Heart left ventricle (tissue), 13 donors: ENCODE measurements around the gene BCL2.

ENCODE experiments used
- POLR2A ChIP-seq, 2 donors: fragments of 450-650 bp; IDR thresholded peaks; one replicate each; pipeline ENCODE4 v1.6.1; 2017; ENCODE audit warnings: antibody characterized with exemption in 2 of 2, mild to moderate bottlenecking in 2 of 2, moderate library complexity in 2 of 2
- TF ChIP-seq, protein P1 (sequence below), 12 donors: fragments of 200-600 bp; sonication (generic) in 4 of 12; IDR thresholded peaks; one replicate each; pipeline versions ENCODE4 v1.5.0 to v1.8.0; 2018 to 2022; ENCODE audit warnings: antibody characterized with exemption in 12 of 12, mild to moderate bottlenecking in 5 of 12
- donor health status: ischemic (EF 13 %, LVEDD 7.1; RV severe dilation, severe dysfunction).
- donor health status: DM: no; HTN: yes; CAD: no.
- donor health status: DM: no; HTN: no; CAD: no.
- donor health status: ischemic (EF 25% LVEDD 6.9; RV normal size, moderate dysfunction).
- donor health status: ischemic (EF 25% LVEDD 5.7; RV mildly dilated, moderate dysfunction).
- donor health status: ischemic (EF 35%, LVEDD 5.7; RV mildly dilated, moderate dysfunction).
- donor health status: nonischemic (EF 11% LVEDD 7.7; RV severe dilation, severe dysfunction).
- donor health status: DM: yes; HTN: yes; CAD: no.
- donor health status: PGD.
- donor health status: ischemic (EF 29% LVEDD 5.4; RV normal size, mild dysfunction).
- donor health status: nonischemic (EF 23%, LVEDD 6.1; RV moderate dilation, normal function).

DNA sequence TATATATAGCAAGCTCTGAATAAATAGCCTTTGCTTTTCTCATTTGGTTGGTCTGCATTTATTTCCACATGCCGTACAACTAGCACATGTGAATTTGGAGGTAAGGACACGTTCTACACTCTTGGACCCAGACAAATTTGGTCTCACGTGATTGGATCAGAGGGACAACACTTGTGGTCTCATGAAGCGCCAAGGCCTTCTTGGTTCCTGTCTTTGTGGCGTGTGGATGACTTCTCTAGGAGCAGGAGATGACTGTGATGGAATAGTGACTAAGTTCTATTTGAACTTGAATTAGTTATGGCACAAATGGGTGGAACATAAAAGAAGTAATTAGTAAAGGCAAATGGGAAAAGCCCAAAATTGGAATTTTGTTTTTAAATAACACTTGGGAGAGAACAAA, 206.9 kb downstream of the BCL2 start:
- TF ChIP-seq, protein P1, sequence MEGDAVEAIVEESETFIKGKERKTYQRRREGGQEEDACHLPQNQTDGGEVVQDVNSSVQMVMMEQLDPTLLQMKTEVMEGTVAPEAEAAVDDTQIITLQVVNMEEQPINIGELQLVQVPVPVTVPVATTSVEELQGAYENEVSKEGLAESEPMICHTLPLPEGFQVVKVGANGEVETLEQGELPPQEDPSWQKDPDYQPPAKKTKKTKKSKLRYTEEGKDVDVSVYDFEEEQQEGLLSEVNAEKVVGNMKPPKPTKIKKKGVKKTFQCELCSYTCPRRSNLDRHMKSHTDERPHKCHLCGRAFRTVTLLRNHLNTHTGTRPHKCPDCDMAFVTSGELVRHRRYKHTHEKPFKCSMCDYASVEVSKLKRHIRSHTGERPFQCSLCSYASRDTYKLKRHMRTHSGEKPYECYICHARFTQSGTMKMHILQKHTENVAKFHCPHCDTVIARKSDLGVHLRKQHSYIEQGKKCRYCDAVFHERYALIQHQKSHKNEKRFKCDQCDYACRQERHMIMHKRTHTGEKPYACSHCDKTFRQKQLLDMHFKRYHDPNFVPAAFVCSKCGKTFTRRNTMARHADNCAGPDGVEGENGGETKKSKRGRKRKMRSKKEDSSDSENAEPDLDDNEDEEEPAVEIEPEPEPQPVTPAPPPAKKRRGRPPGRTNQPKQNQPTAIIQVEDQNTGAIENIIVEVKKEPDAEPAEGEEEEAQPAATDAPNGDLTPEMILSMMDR (IDR thresholded peaks at IDR 0.05), result no peak
- TF ChIP-seq POLR2A (IDR thresholded peaks at IDR 0.05), result no peak
